Lung (tissue), 12 donors: ENCODE data around the gene ASZ1. TPM values are rescaled to one million over a fixed set of nuclear protein-coding genes. Genes with fewer than 3 reads are reported as not detected.

Experiments
- ATAC-seq: fragments of 200-7000 bp; cut with Tn5 transposase; one replicate; pipeline ENCODE4 v1.9.1; 2020; ENCODE audit warnings: moderate number of reproducible peaks; ENCODE audit not compliant: insufficient read depth, low FRiP score
- DNase-seq, 3 donors: peaks; one replicate each; pipeline ENCODE4 v3.0.0-alpha.2; 2013 to 2017
- H3K27ac ChIP-seq, 2 donors: one replicate each; pipeline ENCODE4 v1.5.1; 2013; ENCODE audit warnings: mild to moderate bottlenecking in 2 of 2, moderate library complexity in 2 of 2, control low read depth in 1 of 2, inconsistent platforms in 1 of 2, low read depth in 1 of 2, low read length in 1 of 2
- H3K27me3 ChIP-seq, 3 donors: one replicate each; pipeline ENCODE4 v1.5.1; 2013; ENCODE audit warnings: low read length in 2 of 3; ENCODE audit not compliant: control insufficient read depth in 3 of 3, insufficient read depth in 3 of 3
- H3K36me3 ChIP-seq, 4 donors: one replicate each; pipeline ENCODE4 v1.5.1; 2013; ENCODE audit warnings: low read length in 4 of 4, mild to moderate bottlenecking in 1 of 4, moderate library complexity in 1 of 4; ENCODE audit not compliant: control insufficient read depth in 4 of 4, insufficient read depth in 4 of 4
- H3K4me1 ChIP-seq, 5 donors: one replicate each; pipeline ENCODE4 v1.5.1; 2013; ENCODE audit warnings: low read length in 5 of 5, mild to moderate bottlenecking in 2 of 5, moderate library complexity in 1 of 5; ENCODE audit not compliant: control insufficient read depth in 5 of 5, insufficient read depth in 5 of 5
- H3K4me3 ChIP-seq: one replicate; pipeline ENCODE4 v1.5.1; 2013; ENCODE audit warnings: mild to moderate bottlenecking, control low read depth, moderate library complexity
- H3K9ac ChIP-seq, 2 donors: one replicate each; pipeline ENCODE4 v1.5.1; 2013; ENCODE audit warnings: low read length in 2 of 2, control low read depth in 1 of 2; ENCODE audit not compliant: insufficient read depth in 1 of 2
- H3K9me3 ChIP-seq, 4 donors: one replicate each; pipeline ENCODE4 v1.5.1; 2013; ENCODE audit warnings: low read length in 3 of 4, mild to moderate bottlenecking in 1 of 4, moderate library complexity in 1 of 4; ENCODE audit not compliant: control insufficient read depth in 4 of 4, insufficient read depth in 3 of 4
- CTCF ChIP-seq: IDR thresholded peaks from 2 replicates; pipeline ENCODE4 v1.5.1; 2012; ENCODE audit warnings: mild to moderate bottlenecking; ENCODE audit errors: control extremely low read depth, extremely low read depth
- WGBS, 2 donors: extraction: QIAGEN DNeasy Blood & Tissue Kit; methylation state at CpG; one replicate each; pipeline ENCODE4 v1.1.7; 2013; 5-methylcytosine and 5-hydroxymethylcytosine counted together
- polyA plus RNA-seq, 2 donors: library from polyadenylated mRNA; stranded (reverse); fragments of 200-250 nt; gene quantifications; one replicate each; pipeline ENCODE4 v1.2.1, GENCODE V29; 2013
- total RNA-seq, 2 donors: library from RNA; depleted of rRNA in 1 of 2; stranded (reverse); fragments of >200 nt in 1 of 2; gene quantifications; one replicate each; pipeline ENCODE4 v1.2.1, GENCODE V29; 2014 to 2021
- donor health status: control.
- donor health status: control.
- donor health status: Bipolar disorder and iron deficiency.
- donor health status: healthy.
- donor health status: DM: yes; HTN: yes; CAD: no.

The ASZ1 gene
- total and polyA plus RNA-seq, 4 donors: 0.05 to 0.40 (median 0.11) TPM

GRCh38 chr7:117322741-117323304 is 104.5 kb downstream of the ASZ1 start, which contains the start of gene WNT2:
WNT2 (minus strand) TSS chr7:117323058; CDS start chr7:117322989, 69 bp downstream.
- Histone ChIP-seq H3K4me3 (peak within 1 kb of the TSS; percentile 22), H3K27me3 (peaks cover 2 to 49% (median 5%) of the 10 kb centered on the region in 3 donors), H3K27ac (peak within 1 kb of the TSS in 1 of 2 donors; percentile 54), H3K9me3 (peaks cover 0 to 5% (median under 1%) of the 10 kb centered on the region in 4 donors), H3K9ac (peak within 1 kb of the TSS; percentile 64 to 89), H3K4me1 (peaks cover 0 to 40% (median 16%) of the 10 kb centered on the region in 5 donors), H3K36me3 (peaks cover 0 to 31% (median 12%) of the 10 kb centered on the region in 4 donors)
- no peak for TF ChIP-seq CTCF
- WGBS, 2 donors: 1 to 2% methylated on average over 54 to 60 of the region's 60 CpGs
- ATAC-seq: no peak
- peak; percentile 72 to 76 (median 76) for DNase-seq

GRCh38 chr7:117320523-117320922 is 106.8 kb downstream of the ASZ1 start:
- peaks cover 0 to 2% (median 0%) of the 10 kb centered on the region in 4 donors for H3K9me3 ChIP-seq
- peaks cover 2 to 48% (median 5%) of the 10 kb centered on the region in 3 donors for H3K27me3 ChIP-seq
- ATAC-seq (no peak), DNase-seq (peak in 1 of 3 donors; percentile 37)
- no peak for TF ChIP-seq CTCF
- peak overlapping the region in 1 of 2 donors; percentile 89 for H3K9ac ChIP-seq
- 87 to 89% methylated on average over 10 of the region's 10 CpGs for WGBS, 2 donors
- no peak overlapping the region for H3K4me3 ChIP-seq
- H3K4me1 ChIP-seq: peaks cover 0 to 61% (median 16%) of the 10 kb centered on the region in 5 donors
- peak overlapping the region in 1 of 2 donors; percentile 32 for H3K27ac ChIP-seq
- H3K36me3 ChIP-seq: peaks cover 0 to 33% (median 14%) of the 10 kb centered on the region in 4 donors

- Histone ChIP-seq H3K4me3 (no peak overlapping the region), H3K4me1 (peaks cover 0 to 66% (median 15%) of the 10 kb centered on the region in 5 donors), H3K9ac (no peak overlapping the region), H3K27ac (no peak overlapping the region), H3K36me3 (peaks cover 0 to 40% (median 18%) of the 10 kb centered on the region in 4 donors), H3K27me3 (peaks cover 2 to 35% (median 5%) of the 10 kb centered on the region in 3 donors), H3K9me3 (peaks cover 0 to 2% (median 0%) of the 10 kb centered on the region in 4 donors)
- ATAC-seq (no peak), DNase-seq (no peak)
- TF ChIP-seq CTCF: no peak
- 90 to 97% methylated on average over 3 of the region's 3 CpGs for WGBS, 2 donors
These were observed 108.1 kb downstream of the ASZ1 start for GRCh38 chr7:117319181-117319580.
